Left ventricle myocardium superior (tissue), 1 donor: ENCODE measurements around the gene SLX9. TPM values are rescaled to one million over a fixed set of nuclear protein-coding genes. Genes with fewer than 3 reads are reported as not detected.

Experiments
- ATAC-seq: fragments of 200-7000 bp; cut with Tn5 transposase; one replicate; pipeline ENCODE4 v1.9.1; 2020; ENCODE audit warnings: mild to moderate bottlenecking, moderate library complexity
- DNase-seq: peaks from one replicate; pipeline ENCODE4 v3.0.0-alpha.2; 2020
- intact Hi-C: fragments of 100-400 bp; cut with micrococcal nuclease; formaldehyde crosslinking; loops from one replicate; pipeline ENCODE4 v1.11.0; 2022
- total RNA-seq: library from RNA; stranded (reverse); fragmentation: NEBNext Ultra II Directional; extraction: Animal tissue kit (Norgen Biotek cat#: 25700); gene quantifications from one replicate; pipeline ENCODE4 v1.2.1, GENCODE V29; 2021
- donor health status: DM: no; HTN: yes; CAD: no; lungs with severe emphysema.

SLX9 gene
- total RNA-seq, 1 donor from 2014 or later, result 69.9 TPM

DNA sequence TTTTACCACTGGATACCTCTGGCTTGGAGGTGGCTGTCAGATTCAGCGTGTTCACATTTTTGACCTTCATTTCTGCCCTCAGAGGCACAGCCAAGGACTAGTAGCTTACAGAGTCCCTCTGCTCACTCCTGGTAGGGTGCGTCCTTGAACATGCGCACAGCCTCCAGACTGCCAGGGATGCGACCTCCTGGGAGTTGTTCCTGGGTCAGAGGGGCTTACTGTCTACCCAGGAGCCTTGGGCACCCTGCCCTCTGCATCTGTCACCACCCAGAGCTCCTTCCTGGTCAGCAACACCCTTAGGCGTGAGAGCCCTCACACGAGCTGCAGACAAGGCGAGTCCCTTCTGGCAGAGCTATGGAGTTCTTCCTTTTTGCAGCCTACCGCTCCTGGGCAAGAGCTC is 1.7 kb downstream of the SLX9 start:
- intact Hi-C loops, result no loop called here
- DNase-seq (no peak), ATAC-seq (peak; percentile 58)

DNA sequence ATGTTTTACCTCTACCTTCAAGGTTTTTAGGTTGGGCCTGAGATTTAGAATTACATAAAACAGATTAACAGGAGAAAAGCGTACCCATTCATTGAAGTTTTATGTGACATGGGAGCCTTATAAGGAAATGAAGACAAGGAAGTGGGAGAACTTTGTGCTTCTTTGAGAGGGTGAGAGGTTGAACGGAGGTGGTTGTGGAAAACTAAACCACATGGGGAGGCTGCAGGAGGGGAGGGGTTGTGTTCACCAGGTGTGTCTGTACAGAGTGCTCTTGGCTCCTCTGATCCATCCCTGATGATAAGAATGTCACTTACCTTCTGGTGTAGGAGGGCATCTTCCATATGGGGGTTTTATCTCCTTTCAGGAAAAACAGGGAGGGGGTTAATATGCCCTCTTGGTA is 2.7 kb downstream of the SLX9 start:
- intact Hi-C loops, result no loop called here
- no peak for ATAC-seq
- no peak for DNase-seq

DNA sequence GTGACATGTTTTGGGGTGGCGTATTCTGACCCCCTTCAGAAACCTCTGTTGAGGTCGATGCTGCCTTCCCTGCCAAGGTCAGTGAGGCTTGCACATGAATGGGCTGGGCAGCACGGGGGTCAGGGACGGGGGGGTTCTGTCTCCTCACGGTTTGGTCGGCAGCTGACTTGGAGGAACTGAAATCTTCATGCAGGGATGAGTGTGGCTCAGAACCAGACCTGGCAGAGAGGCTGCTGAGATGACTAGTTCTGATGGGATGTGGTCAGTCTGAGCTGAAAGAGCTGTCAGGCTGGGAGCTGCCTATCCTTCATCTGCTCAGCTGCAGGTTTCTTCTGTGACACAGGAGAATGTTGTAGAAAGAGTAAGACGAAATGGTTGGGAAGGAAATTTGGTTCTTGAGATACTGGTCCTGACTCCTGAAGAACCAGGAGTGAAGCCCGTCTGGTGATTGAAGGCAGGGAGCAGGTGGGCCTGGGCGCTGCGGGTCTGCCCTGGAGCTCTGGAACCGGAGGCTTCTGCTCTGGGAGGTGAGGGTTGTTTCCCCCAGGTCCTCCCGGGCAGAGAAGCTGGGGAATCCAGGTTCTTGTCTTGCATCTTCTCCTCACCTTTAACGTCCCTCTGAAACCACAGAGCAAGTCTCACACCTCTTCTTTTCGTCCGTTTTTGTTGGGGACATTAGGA is 3.3 kb downstream of the SLX9 start:
- DNase-seq (no peak), ATAC-seq (no peak)
- intact Hi-C loops, result no loop called here

DNA sequence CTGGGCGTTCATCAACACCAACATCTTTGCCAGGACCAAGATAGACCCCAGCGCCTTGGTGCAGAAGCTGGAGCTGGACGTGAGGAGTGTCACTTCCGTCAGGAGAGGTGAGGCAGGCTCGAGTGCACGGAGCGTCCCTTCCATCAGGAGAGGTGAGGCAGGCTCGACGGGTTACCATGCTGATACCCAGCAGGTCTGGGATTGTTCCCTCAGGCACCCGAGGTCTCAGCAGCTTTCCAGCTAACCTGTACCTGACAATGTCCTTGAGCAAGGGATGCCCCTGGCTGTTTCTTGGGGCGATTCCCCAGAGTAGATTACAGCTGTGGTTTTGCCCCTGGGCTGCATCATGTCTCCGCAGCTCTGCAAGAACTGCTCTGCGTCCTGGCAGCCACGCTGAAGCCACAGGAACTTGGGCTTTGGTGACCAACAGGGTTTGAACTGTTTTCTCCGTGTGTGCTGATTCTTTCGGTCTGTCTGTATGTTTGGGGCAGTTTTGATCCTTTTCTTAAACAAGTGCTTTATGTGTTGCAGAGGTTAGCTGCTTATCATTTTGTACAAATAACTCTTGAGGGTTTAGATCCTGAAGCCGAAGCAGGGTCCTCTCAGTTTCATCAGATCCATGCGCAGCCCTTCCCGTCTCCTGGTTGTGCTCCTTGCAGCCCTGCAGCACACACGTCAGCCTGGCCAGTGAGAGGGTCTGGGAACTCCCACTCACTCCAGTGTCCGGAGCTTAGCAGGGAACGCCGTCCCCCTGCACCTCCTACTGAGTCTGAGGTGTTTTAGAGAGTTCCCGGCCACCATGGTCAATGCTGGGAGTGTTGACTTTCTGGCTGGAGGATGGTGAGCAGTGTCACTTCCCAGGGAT is 4.1 kb downstream of the SLX9 start:
- intact Hi-C loops, result no loop called here
- ATAC-seq, result no peak
- no peak for DNase-seq

DNA sequence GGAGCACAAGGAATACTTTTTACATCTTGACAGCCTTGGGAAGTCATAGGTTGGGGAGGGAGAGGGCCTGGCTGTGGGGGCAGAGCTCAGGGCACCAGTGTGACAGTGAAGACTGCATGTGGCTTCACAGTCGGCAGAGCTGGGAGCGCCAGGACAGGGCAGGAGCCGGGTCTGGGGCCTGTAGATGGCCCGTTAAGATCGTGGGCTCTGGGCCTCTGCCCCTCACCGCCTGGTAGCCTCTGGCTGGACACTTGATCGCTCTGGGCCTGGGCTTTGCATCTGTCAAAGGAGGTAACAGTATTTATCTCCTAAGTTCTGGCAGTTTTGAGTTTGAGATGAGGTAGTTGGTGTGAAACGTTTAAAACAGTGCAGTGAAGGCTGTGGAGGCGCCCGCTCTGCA is 4.8 kb downstream of the SLX9 start:
- DNase-seq, result no peak
- ATAC-seq, result no peak
- intact Hi-C loops, result no loop called here

DNA sequence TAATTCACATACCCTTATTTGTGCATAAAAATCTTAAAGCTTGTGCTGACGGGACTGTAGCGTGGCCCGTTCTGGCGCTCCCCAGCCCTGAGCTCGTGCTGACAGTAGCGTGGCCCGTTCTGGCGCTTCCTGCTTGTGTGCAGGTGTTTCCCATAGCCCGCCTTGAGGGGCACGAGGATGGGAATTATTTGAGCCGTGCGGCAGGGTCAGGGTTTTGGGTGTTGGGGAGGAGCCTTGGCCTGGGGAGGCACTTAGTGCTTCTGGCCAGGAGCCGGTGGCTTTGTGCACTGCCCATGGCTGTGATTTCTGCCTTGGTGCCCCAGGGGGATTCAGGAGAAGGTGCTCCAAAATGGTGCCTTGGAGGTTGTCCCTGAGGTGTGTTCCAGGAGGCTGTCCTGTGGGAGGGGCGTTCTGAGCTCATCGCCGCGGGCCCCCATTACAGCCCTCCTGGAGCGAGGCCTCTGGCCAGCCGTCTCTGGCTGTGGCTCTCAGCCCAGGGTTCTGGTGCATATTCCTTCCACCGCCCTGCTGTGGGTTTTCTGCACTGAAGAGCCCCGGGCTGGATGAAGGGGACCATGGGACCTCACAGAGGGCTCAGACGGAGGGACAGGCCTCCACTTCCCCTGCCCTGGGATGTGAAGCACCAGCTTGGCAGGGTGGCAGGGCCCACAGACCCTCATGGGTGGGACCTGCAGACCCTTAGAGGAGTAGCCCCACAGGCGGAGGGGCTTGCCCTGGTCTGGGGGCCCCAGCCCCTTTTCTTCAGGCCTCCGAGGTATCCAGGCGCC is 6.6 kb downstream of the SLX9 start:
- DNase-seq, result no peak
- intact Hi-C loops, result no loop called here
- ATAC-seq, result no peak

DNA sequence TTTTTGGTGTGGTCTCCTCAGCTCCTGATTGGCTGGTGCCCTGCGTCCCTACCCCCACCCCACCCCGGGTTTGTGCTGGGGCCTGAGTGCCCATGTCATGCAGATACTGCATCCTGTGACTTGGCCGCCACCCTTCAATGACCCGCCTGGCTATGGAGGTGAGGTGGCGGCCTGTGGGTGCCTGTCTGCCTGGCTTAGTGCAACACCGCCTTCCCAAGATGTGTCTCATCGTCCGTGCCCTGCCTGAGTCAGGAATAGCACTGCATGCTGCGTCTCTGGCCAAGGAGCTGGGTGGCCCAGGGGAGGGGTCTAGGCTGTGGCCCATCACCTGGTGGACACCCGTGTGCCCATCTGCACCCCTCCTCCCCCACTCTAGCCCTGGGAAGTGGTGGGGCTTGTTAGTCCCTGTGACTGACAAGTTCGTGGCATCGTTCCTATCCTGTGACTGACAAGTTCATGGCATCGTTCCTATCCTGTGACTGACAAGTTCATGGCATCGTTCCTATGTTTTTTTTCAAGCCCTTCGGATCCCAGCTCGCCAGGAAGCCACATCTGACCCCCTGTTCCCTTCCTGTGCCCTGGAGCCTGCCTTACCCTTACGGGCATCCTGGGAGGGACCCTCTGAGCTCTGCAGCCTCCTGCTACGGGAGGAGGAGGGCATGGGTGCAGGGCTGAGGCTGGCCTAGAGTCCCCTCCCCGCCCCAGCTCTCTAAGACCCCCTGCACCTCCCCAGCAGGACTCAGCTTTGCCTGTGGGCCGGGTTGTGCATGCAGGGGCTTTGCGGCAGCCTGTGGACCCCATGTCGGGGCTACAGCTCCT is 7.5 kb downstream of the SLX9 start:
- DNase-seq (peak; percentile 80), ATAC-seq (peak; percentile 67)
- intact Hi-C loops, result no loop called here

DNA sequence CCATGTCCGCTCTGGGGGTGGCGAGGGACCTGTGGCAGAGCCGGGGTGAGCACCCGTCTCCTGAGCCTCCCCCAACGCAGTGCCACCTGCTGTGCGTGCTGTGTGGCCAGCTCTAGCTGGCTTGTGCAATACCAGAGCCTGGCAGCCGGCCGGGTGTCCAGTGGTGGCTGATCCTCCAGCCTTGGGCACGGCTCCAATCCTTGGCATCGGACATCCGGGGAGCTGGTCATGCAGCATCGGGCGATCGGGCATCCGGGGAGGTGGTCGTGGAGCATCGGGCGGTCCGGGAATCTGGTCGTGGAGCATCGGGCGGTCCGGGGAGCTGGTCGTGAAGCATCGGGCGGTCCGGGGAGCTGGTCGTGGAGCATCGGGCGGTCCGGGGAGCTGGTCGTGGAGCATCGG is 8.1 kb downstream of the SLX9 start:
- peak; percentile 3 for ATAC-seq
- DNase-seq, result peak; percentile 80
- intact Hi-C loops, result no loop called here

DNA sequence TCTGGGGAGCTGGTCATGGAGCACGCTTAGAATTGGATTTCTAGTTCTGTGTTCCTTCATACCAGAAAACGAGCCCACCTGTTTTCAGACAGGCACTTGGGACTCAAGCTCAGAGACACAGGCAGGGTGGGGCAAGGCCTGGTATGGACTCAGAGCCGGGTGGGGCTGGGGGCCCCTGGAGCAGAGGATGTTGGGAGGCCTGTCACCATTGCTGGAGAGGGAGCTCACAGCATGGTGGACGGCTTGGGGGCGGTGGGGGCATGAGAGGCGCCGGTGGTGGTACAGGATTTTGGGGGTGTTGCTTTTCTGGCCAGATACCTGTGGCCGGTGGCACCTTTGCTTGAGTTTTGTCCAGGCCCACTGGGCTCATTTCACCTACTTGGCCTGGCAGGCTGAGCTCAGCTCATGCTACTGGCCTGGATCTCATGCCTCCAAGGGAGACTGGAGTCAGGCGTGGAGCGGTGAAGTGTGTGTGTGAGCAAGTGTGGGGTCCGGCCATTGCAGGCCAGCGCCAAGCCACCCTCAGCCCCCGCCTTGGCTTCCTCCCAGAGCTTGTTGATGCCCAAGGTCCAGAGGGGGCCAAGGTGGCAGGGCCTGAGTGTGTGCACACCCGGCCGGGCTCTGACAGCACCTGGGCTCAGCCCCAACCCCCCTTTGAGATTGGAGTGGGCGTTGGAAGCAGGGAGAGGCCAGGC is 8.7 kb downstream of the SLX9 start:
- no peak for ATAC-seq
- peak; percentile 41 for DNase-seq
- intact Hi-C loops, result no loop called here

DNA sequence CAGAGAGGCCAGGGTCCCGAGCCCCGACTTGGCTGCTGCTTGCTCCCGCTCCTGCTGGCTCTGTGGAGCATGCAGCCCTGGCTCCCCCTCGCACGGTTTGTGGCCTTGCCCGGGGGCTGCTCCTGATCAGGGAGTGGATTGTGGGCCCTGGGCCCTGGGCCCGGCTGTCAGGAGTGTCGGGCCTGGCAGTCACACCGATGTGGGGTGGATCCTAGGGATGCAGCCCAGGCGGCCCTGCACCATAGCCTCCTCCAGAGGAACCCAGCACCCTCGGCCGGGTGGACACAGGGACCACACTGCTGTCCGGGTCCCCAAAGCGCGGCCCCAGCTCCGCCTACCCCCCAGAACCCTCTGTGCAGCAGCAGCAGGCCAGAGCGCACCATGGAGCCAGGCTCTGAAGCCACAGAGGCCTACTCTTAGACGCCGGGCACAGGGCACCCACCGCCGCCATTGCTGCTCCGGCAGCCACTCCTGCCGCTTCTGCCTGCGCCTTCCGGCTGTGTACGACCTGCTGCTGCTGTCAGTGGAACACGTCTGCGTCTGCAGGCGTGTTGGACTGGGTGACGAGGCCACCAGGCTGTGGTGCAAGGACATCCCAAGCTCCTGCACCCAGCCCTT is 9.4 kb downstream of the SLX9 start:
- DNase-seq, result peak; percentile 49
- no peak for ATAC-seq
- intact Hi-C loops, result no loop called here

DNA sequence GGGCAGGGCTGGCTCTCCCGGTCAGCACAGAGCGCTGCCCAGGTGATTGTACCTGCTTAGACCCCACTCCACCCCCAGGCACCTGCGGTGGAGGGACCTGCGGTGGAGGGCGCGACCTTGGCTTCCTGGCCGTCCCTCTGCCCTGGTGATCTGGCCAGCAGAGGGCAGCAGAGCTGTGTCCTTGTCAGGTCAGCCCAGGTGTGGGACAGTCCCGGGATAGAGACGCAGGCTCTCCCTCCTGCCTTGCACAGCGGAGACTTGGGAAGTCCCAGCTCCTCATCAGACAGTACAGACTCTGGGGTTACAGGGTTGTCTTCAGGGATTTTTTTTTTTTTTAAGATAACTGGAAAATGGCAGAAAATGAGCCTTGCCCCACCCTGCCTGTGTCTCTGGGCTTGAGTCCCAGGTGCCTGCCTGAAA is 10.0 kb downstream of the SLX9 start:
- intact Hi-C loops, result loop anchor here (5.0 kb wide), 1 partner anchor 188 kb away; no protein-coding TSS in a partner anchor
- DNase-seq, result peak; percentile 96
- peak; percentile 62 for ATAC-seq

DNA sequence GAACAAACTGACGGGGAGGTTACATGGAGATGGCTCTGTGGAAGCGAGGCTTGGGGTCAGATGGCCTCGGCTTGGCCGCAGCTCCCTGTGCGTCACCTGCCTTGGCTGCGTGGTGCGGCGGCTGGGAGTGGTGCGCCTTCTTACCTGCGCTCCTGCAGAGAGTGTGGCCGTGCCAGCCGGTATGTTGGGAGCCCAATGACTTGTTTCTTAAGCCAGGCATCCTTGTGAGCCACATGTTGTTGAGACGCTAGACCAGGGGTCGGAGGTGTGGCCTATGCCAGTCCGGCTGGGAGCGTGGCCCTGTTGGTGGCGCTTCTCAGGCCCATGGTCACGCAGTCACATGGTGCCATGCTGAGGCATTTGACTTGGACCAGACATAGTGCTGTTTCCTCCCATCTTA is 10.5 kb downstream of the SLX9 start:
- ATAC-seq, result peak; percentile 1
- intact Hi-C loops, result loop anchor here (5.0 kb wide), 1 partner anchor 187 kb away; no protein-coding TSS in a partner anchor

DNA sequence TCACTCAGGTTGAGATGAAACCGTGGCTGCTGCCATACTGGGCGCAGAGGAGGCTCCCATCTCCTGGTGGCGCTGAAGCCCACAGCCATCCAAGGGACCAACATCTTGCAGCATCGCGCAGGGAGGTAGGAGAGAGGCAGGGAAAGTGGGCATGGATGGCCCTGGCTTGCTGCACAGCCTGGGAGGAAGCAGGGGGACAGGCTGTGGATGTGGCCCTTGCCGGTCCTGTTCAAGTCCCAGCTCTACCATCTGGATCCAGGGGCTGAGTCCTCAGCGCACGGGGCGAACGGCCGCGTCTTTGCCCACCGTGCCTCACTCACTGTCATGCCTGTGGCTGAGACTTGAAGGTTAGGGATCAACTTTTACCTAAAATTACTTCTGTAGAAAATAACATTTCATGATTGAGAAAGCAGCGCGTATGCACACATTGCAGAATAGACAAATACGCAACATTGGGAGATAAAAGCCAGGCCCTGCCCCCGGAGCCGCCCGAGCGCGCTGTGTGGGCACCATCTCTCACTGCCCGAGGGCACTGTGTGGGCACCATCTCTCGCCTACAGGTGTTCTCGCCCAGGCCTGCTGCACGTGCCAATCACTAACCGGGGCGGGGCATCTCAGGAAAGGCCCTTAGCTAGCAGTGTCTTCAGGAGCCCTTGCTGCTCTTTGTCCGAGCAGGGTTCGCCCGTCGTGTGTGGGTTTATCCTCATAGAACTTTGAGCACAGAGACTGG is 11.5 kb downstream of the SLX9 start:
- DNase-seq (peak; percentile 27), ATAC-seq (no peak)

More for the DNA sequence above, 10.5 kb downstream of the SLX9 start:
- DNase-seq, result peak; percentile 53

DNA sequence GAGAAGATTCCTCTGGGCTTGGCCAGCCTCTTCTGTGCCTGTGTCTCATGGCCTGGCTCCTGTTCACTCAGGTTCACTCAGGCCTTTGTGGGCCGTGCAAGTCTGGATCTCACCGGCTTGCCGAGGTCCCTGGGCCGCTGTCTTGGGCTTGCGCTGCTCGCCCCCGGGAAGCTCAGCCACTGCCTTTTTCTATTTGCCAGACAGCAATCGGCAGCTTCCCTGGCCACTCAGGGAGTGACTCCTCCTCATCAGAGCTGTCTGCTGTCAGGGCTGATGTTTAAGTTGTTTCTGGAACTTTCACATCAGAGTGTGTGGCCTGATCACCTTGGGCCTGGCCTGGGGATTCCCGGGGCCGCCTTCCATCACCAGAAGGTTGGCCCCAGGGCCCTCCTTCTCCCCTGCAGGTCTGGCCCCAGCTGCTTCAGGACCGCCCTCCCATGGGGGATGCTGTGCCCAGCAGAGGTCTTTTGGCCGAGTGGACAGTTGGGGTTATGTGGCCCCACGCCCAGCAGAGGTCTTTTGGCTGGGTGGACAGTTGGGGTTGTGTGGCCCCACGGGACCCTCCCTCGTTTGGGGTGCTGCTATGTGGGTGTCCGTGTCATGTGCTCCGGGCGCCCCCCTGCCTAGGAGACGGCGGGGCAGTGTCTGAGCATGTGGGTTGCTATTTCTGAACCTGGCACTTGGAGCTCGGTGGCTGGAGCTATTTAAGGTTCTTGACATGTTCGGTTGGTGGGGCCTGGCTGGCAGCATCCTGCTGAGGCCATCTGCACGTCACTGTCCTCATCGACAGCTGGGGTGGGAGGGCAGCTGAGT is 12.5 kb downstream of the SLX9 start:
- ATAC-seq, result peak; percentile 73
- intact Hi-C loops, result loop anchor here (5.0 kb wide), 1 partner anchor 185 kb away; no protein-coding TSS in a partner anchor
- peak; percentile 82 for DNase-seq

More for the DNA sequence above, 11.5 kb downstream of the SLX9 start:
- intact Hi-C loops, result loop anchor here (5.0 kb wide), 1 partner anchor 186 kb away; no protein-coding TSS in a partner anchor

DNA sequence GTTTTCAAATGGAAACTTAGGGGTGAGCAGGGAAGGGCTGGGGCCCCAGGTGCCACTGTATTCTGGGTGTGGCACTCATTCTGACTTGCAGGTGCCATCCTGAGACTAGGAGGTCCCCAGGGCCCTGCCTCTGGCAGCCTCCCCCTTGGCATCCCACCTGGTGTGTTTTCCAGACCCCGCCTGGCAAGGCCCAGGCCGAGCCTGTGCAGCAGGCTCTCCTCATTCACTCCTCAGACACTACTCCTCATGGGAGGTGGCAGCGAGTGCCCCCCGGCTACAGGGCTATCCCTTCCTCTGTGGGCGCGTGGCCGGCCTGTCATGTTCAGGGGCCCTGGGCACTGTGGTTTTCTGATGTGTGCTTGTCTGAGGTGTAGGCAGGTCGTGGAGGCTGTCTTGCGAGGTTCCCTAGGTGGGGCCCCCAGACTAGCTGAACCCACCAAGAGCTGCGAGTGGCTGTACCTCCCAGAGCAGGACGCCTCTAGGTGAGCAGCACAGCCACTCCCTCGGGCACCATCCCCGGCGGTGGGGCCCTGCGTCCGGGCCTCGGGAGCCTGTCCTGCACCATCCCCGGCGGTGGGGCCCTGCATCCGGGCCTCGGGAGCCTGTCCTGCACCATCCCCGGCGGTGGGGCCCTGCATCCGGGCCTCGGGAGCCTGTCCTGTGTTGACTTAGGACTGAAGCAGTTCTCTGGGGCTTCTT is 13.2 kb downstream of the SLX9 start:
- DNase-seq, result no peak
- intact Hi-C loops, result loop anchor here (5.0 kb wide), 1 partner anchor 184 kb away; no protein-coding TSS in a partner anchor
- ATAC-seq, result peak; percentile 1
